Middle frontal gyrus (tissue), 1 donor: ENCODE data around the gene ANKRD17.

Experiments used
- DNase-seq: peaks from one replicate; pipeline ENCODE4 v3.0.0-alpha.2; 2015; ENCODE audit warnings: low spot score; ENCODE audit errors: extremely low spot score

ANKRD17 gene

DNA sequence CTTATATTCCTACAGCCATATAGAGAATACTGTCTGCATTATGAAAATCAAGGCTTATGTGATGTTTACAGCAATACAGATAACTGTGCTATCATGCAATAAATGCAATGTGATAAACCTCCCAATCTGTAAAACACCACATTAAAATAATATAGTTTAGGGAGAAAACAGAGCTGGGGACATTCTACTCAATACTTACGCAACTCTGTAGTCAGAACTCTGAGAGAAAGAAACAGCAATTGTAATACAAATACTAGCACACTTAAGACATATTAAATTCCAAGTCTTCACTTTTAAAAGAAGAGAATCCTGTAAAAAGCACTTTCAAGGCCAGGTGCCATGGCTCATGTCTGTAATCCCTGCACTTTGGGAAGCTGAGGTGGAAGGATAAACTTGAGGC is 61.4 kb downstream of the ANKRD17 start:
- DNase-seq: no peak

DNA sequence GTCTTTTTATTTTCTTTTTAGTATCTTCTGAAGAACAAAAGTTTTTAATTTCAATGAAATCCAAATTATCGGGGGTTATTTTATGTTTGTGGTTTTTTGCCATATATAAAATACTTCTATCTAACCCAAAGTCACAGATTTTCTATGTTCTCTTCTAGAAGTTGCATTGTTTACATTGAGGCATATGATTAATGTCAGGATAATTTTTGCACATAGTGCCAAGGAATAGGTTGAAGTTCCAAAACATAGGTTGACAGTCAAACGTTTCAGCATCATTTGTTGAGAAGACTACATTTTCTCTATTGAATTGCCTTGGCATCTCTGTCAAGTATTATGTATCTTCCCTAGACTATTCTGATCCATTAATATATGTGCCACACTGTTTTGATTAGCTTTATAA is 64.5 kb downstream of the ANKRD17 start:
- no peak for DNase-seq

DNA sequence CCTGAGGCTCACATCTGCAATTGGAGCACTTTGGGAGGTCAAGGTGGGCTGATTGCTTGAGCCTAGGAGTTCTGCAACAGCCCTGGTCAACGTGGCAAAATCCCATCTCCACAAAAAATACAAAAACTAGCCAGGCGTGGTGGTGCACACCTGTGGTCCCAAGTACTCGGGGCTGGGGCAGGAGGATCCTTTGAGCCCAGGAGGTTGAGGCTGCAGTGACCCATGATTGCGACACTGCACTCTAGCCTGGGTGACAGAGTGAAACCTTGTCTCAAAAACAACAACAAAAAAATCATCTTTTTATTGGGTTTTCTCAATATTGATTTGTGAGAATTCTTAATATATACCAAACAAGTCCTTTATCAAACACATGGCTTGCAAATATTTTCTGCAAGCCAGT is 64.9 kb downstream of the ANKRD17 start:
- DNase-seq: no peak

DNA sequence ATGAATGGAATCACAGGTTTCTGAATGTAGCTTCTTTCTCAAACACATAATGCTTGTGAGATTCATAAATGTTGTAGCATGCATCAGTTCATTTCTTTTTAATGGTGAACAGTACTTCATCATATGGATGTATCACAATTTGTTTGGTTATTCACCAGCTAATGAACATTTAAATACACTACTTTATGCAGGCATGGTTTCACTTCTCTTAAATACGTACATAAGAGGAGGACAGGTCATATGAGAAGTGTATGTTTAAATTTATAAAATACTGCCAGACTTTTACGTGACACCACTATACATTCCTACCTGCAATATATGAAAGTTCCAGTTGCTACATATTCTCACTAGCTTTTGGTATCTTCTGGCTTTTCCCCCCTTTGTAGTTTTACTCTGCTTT is 65.4 kb downstream of the ANKRD17 start:
- DNase-seq: no peak

DNA sequence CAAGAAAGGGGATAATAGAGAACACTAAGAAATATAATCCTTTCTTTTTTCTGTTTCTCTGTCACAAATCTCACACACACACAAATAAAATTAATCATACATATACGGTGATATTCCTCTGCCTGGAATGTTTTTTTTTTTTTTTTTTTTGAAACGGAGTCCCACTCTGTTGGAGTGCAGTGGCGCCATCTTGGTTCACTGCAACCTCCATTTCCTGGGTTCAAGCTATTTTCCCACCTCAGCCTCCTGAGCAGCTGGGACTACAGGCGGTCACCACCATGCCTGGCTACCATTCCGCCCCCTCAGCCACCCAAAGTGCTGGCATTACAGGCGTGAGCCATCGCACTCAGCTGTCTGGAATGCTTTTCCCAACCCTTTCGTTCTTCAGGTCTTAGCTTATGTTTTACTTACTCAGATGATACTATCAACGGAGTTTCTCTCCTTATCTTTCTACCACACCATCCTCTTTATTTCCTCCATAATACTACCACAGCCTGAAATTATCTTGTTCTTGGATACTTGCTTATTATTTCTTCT is 69.3 kb downstream of the ANKRD17 start:
- no peak for DNase-seq

DNA sequence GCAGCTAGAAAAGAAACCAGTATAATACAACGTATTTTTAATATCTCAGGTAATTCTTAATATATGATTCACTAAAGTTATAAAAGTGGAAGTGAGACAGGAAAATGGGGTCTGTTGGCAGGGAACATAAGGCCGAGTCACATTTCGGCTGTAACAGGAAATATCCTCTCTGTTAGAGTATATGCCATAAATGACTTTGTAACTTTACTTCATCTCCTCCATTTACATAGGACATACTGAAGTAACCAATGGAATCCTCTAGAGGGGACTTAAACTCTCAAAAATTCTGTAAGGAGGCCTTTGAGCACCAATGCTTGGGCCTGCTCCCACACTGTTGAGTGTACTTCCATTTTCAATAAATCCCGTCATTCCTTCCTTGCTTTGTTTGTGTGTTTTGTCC is 71.3 kb downstream of the ANKRD17 start:
- DNase-seq: no peak

DNA sequence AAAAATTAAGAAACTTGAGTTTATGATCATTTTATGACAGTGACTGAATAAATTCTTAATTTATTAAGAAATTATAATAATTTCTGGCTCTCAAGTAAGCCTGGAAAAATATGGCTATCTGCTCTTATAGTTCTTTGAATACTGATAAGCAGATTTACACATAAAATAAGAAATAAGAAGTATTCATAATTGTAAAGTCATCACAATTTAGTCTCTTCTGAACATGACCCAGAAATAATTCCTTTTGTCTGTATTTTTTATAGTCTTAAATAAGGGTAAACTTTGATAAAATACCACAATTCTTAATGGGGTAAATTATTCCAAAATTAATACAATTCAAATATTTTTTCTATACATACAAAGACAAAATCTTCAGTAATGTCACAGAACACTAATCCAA is 72.7 kb downstream of the ANKRD17 start:
- DNase-seq: no peak

DNA sequence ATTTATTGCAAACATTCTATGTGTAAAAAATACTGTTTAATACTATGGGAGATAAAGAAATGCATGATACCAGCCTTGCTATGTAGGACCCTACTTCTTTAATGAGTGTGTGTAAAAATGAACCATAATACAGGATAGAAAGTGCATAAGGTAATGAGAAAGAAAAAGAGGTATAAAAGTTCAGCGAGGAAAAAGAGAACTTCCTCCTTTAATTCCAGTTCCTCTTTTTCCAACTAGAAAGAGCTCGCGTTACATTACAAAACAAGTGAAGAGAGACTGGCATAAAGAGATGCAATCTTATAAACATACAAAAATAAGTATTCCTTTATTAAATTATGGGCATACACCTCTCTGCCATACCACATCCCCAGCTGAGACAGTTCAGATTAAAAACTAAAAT is 77.4 kb downstream of the ANKRD17 start:
- DNase-seq: no peak

DNA sequence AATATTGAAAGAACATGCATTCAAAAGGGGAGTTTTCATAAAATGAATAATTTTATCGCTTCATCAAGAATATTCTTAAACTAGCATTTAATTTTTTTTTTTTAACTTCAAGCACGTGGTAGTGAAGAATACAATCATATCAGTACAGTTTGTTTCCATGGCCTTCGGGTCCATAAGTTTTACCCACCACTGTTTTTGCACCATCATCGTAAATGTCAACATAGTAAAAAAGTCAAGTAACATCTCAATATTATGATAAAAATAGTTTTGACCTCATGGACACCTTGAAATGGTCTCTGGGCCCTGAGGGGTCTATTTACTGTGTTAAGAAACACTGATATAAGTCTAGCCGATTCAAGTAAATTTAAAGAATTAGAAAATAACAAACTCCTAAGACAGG is 80.2 kb downstream of the ANKRD17 start:
- no peak for DNase-seq

DNA sequence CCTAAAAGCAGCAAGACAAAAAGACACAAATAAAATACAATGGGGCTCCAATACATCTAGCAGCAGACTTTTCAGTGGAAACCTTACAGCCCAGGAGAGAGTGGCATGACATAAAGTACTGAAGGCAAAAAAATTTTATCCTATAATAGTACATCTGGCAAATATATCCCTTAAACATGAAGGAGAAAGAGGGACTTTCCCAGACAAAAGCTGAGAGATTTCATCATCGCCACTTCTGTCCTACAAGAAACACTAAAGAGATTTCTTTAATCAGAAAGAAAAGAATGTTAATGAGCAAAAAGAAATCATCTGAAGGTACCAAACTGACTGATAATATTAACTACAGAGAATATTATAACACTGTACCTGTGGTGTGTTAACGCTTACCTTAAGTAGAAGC is 86.4 kb downstream of the ANKRD17 start:
- no peak for DNase-seq

DNA sequence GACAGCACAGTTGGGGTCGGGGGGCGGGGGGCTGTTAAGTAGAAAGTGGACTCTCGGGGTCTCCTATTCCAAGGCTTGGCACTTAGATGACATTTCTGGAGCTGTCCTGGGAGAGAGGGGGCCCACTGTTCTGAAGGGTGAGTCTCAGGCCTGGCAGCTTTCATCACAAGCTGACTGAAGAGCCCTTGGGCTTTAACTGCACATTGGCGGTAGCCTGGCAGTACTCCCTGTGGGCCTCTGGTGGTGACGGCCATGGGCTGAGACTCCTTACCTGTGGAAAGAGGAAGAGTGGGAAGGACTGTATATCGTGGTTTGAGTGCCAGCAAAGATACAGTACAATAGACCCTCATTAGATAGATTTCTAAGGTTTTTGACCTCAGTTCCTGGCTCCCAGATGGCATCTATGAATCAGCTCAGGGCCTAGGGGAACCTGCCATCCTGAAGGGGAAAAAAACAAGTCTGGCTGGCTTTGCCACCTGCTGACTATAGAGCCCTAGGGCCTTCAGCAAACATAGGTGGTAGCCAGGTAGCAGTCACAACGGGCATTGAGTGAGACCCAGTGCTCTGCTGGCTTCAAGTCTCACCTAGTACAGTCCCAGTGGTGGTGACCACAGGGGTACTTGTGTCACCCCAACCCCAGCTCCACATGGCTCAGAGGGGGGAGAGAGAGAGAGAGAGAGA is 87.9 kb downstream of the ANKRD17 start:
- no peak for DNase-seq

DNA sequence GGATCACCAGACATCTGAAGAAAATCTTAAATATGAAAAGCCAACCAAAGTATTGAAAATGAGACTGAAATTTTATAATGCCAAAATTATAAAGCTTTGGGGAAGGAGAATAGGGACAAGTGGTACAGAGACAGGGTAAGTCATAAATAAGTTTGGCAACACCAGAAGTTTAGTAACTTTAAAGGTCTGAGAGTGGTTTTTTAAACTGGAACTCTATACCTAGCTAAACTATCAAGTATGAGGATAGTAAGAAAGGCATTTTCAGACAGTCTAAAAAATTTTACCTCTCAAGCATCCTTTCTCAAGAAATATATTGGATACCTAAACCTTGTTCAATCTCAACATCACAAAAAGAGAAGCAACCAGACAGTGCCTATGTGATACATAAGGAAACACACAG is 92.4 kb downstream of the ANKRD17 start:
- DNase-seq: no peak

DNA sequence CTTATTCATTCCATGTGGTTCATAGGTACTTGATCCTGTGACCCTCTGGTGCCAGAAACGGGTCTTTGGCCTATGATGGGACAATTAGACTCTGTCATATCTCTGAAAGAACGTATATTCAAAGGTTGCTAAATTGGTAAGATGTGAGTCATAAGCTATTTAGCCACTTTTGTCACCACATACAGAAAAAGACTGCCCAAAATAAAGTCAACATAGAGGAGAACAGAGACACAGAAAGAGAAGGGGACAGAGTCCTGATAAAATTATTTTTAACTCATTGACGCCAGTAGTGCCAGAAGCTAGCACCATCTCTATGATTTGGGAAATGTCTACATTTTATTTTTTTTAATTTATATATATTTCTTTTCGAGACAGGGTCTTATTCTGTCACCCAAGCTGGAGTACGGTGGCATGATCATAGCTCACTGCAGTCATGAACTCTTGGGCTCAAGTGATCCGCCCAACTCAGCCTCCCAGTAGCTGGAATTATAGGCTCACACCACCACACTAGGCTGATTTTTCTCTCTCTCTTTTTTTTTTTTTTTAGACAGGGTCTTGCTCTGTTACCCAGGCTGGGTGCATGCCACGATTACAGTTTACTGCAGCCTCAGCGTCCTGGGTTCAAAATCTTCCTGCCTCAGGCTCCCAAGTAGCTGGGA is 96.9 kb downstream of the ANKRD17 start:
- DNase-seq: no peak

DNA sequence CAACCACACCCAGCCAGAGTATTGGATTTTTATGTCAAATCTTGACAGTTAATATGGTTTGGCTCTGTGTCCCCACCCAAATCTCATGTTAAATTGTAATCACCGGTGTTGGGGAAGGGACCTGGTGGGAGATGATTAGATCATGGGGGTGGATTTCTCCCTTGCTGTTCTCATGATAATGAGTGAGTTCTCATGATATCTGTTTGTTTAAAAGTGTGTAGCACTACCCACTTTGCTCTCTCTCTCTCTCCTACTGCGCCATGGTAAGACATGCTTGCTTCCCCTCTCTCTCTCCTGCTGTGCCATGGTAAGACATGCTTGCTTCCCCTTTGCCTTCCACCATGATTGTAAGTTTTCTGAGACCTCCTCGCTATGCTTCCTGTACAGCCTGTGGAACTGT is 102.2 kb downstream of the ANKRD17 start:
- DNase-seq: no peak

DNA sequence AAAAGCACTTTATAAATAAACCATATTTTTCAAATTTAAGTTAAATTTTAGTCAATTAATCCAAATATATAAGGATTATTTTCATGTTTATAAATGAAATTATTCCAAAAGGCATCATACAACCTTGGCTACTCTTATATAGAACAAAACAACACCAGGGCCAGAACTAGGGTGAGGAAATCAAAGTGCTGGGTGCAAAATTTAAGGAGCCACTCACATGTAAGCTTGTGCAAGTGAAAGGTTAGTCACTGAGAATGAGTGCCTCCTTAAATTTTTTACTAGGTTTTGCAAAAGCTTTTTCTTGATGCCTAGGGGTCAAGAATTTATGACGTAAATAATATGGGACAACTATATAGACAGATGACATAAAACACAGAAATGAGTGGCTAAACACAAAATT is 105.7 kb downstream of the ANKRD17 start:
- DNase-seq: no peak

DNA sequence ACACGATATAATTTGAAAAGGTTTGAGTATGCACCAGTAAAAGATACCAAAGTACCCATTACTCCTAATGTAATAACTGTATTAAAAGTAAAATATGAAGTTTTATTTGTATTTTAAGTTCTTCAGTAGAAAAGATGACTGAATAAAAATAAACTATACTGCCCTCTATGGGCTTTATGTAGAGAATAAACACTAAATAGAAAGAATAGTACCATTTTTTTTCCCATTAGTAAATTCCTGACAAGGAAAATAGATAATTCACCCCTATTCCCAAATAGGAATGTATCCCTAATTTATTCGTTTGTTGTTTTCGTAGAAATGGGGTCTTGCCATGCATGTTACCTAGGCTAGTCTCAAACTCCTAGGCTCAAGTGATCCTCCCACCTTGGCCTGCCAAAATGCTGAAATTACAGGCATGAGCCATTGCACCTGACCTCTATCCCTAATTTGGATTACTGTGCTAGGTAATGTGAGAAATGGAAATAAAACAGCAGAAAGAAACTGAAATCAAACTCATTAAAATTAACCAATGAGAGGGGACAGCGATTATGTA is 115.5 kb downstream of the ANKRD17 start:
- DNase-seq: no peak

DNA sequence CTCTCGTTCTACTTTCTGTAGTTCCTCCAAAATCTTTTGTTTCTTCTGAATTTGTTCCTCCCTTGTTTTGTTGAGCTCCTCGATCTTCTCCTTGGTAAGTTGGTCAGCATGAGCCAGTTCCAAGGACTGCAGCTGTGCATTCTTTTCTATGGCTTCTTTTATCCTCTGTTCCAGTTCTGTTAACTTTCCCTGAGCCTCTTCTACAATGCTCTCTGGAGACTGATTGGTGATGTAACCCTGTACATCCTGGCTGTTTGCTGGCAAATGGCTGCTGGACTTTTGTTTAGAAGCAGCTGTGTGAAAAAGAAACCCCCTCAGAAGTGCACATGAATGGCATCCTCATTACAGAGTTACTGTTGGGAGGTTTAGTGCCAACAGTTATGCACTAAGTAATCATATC is 118.6 kb downstream of the ANKRD17 start:
- no peak for DNase-seq

DNA sequence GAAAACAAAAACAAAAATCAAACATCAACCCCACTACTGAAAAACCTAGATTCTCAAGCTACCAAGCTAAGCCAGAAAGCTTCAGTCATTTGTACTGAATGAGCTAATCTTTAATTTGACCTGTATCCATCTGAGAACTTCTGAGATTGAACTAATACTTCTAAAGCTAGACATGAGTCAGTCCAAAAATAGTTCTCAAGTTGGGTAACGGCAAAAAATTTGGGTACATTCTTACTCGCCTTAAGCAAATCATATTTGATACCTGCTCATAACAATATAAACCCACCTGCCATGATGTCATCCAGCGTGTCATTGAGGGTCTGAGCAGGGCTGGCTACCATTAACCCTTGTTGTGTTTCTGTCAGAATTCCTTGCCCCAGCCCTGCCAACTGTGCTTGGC is 119.4 kb downstream of the ANKRD17 start:
- DNase-seq: no peak

DNA sequence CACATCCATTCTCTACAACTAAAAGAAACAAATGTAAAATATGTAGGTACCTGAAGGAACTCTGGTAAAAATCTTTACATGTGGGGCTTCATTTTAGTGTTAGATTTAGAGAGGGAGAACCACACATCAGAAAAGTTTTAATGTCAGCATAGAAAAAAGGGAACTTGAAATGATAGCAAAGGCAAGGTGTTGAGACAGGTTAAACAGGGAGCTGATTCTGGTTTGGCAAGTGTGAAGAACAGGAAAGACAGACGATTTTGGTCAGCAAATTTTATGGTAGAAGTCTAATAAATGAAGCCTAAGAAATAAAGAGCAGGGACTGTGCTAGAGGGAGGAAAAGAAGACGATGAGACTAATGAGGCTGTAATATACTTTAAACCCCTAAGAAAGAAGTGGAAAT is 121.5 kb downstream of the ANKRD17 start:
- no peak for DNase-seq

DNA sequence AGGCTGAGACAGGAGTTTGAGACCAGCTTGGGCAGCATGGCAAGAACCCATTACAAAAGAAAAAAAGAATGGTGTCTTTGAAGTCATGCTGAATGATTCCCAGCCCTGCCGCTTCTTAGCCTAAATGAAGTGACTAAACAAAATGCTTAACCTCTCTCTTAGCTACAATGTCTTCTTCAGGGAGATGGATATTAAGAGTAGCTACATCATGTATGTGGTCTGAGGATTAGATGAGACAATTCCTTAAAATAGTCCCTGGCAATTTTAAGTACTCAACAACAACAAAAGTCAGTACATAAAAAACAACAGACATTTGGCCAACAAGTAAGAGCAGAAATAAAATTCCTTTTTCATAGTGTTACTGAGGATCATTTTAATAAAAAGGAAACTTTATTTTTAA is 124.8 kb downstream of the ANKRD17 start:
- DNase-seq: no peak

DNA sequence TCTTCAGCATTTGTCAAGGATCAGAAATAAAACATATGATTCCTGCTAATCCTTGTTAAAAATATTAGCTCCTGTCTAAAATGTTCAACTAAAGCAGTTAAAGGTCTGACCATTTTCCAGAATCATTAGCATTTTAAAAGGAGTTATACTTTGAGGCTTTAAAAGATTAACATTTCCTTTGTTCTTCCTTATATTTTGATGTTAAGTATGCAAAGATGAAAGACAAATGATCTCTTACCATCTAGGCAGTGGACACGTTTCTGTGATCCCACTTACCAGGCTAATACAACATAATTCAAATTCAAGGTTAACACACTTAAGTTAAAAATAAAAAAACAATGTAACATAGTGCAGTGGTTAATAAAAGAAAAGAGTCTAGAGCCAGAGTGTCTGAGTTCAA is 127.3 kb downstream of the ANKRD17 start:
- DNase-seq: no peak

DNA sequence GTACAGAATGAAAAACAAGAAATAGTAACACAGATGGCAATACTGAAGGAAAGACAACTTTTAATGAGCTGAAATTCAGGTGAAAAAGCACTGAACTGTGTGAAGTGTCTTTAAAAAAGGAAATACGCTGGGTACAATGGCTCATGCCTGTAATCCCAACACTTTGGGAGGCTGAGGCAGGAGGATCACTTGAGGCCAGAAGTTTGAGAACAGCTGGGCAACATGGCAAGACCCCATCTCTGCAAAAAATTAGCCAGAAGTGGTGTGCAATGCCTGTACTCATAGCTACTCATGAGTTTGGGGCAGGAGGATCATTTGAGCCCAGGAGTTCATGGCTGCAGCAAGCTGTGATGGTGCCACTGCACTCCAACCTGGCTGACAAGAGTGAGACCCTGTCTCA is 129.3 kb downstream of the ANKRD17 start:
- DNase-seq: no peak
